Erythroblast (primary cell): ENCODE data around the gene FNBP1.
"Not testable (repeated sequence)": the region's sequence is repeated elsewhere in the genome, so short reads cannot be mapped to it uniquely, and the experiment has no call there.

Experiments used
- DNase-seq, 2 experiments: peaks; one replicate each; lab custom pipeline; 2025; lab: John Stamatoyannopoulos, UW
- GATA1 ChIP-seq: IDR thresholded peaks from 2 replicates; pipeline ENCODE4 v1.6.1; 2011; ENCODE audit warnings: low read depth, mild to moderate bottlenecking, control low read depth, low read length, moderate library complexity
- POLR2A ChIP-seq: IDR thresholded peaks from 2 replicates; pipeline ENCODE4 v1.6.1; 2011; ENCODE audit warnings: mild to moderate bottlenecking, low read length

Gene FNBP1

DNA sequence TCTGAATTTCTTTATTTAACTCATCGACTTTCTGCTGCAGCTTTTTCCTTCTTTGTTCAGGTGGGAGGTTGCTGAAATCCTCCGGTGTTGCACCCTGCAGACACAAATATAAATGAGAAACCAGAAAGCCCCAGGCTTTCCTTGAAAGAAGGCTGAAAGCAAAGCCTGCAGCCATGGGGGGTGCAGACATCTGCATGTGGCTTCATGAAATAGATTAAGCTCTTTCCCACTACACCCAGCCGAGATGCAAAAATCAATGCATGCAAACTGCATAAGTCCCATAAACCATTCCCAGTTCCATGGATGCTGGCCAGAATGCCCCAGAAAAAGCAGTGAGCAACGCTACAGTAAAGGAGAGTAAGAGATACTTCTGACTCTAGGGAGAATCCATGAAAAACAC lies 134.1 kb downstream of the FNBP1 start:
- TF ChIP-seq POLR2A: no peak
- TF ChIP-seq GATA1: no peak
- DNase-seq: no peak

DNA sequence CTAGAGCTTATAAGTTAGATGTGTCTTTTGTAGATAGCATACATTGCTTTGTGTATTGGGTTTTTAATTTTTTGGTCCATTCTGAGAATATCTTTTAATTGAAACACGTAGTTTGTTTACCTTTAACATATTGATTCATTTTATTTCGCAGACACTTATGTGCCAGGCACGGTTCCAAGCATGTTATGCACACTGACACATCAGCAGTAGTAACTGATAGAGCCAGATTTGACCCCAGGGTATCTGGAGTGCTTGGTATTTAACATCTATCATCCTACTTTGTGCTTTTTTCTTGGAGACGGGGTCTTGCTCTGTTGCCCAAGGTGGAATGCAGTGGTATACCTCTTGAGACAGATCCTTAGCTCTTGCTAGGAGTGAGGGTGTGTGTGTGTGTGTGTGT lies 135.8 kb downstream of the FNBP1 start:
- DNase-seq: no peak
- TF ChIP-seq POLR2A (no peak), GATA1 (no peak)

DNA sequence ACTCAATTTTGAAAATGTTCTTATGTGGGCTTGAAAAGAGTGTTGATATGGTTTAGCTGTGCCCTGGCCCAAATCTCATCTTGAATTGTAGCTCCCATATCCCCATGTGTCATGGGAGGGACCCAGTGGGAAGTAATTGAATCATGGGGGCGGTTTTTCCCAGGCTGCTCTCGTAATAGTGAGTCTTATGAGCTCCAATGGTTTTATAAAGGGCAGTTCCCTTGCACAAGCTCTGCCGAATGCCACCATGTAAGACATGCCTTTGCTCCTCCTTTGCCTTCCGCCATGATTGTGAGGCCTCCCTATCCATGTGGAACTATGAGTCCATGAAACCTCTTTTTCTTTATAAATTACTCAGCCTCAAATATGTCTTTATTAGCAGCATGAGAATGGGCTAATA lies 136.7 kb downstream of the FNBP1 start:
- TF ChIP-seq POLR2A: no peak
- no peak for TF ChIP-seq GATA1
- no peak for DNase-seq

DNA sequence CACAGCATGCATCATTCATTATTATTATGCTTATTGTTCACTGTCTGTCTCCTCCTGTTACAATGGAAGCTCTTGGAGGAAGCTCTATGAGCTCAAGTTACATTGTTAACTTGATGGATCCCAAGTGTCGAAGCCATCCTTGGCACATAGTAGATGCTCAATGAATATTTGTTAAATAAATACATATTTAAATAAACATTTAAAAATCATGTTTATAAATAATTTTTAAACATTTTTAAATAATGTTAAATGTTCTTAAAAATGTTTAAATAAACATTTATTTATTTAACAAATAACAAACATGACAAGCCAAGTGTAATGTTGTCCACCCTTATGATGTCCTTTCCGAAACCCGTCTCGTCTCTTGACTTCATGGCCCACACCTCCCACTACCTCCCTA lies 138.3 kb downstream of the FNBP1 start:
- TF ChIP-seq GATA1 (no peak), POLR2A (no peak)
- no peak for DNase-seq

DNA sequence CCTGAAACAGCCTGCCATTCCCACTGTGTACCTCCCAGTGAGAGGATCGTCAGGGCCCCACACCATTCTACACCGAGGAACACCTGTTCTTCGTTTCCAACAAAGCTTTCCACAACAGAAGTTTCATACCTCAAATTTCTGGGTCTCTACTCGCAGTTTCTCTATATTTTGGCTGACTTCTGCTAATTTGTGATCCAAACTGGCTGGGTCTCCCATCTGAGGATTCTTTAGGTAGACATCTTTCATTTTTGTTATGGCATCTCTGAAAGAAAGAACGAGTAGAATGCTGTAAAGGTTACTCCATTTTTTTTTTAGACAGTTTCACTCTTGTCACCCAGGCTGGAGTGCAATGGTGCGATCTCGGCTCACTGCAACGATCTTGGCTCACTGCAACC lies 140.3 kb downstream of the FNBP1 start:
- DNase-seq: no peak
- TF ChIP-seq GATA1 (no peak), POLR2A (no peak)

DNA sequence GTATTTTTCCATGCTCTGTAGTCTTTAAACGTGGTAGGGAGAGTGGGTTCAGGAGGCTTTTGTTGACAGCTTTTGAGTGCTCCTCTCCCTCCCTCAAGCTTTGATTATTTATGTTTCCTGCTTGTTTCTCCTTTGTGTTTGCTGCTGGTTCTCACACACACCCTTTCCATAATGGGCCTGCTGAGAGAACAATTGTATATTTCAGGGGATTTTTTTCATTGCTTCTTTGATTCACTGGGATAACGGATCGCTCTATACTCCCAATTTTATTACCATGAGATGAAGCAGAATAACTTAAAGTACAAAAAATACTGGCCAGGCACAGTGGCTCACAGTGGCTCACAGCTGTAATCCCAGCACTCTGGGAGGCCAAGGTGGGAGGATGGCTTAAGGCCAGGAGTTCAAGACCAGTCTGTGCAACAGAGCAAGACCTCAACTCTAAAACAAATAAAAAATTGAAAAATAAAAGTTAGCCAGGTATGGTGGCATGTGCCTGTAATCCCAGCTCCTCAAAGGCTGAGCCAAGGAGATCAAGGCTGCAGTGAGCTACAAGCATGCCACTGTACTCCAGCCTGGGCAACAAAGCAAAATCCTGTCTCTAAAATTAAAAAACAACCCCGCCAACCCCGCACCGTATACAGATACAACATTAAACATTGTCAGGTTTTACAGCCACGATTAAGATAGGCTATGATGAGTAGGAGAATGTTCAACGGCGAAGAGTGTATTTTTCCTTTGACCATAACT lies 140.8 kb downstream of the FNBP1 start:
- no peak for TF ChIP-seq GATA1
- TF ChIP-seq POLR2A: no peak
- no peak for DNase-seq

DNA sequence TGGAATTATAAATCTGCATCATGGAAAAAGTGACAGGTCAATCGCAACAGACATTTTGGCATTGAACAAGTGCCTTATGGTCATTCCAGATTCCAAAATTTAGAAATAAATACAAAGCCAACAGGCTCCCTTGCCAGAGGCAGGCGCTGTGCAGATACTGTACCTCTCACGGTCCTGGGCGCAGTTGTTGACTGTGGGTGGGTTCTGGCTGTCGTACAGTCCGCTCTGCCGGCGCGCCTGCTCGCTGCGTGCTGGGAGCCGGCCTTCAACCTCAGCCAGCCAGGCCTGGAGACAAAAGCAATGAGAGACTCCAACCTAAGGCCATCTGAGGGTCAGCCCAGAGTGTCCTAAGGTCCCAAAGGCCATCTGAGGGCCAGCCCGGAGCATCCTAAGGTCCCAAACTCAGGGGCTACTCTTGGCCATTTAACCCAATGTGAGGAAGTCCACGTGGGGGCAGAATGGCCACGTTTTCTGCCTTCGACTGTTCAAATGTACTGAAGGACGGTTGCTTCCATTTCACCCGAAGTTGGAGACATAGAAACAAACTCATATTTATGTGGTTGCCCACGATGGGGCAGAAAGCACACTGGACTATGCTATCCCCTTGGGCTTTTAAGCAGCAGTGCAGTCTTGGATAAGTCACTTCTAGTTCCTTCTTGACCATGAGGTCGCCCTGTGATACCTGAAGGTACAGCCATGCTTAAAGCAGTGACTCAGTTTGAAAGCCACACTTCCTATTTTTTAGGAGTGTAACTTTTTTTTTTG lies 142.5 kb downstream of the FNBP1 start:
- no peak for TF ChIP-seq POLR2A
- no peak for TF ChIP-seq GATA1

DNA sequence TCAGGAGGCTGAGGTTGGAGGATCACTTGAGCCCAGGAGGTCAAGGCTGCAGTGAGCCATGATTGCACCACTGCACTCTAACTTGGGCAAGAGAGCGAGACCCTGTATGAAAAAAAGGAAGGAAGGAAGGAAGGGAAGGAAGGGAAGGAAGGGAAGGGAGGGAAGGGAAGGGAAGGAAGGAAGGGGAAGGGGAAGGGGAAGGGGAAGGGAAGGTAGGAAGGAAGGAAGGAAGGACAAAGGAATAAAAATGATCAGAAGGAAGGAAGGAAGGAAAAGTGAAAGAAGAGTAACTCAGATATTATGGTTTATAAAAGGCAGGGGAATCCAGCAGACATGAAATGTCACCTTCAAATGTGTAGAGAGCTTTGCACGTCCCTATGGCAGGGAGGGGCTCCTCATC lies 143.4 kb downstream of the FNBP1 start:
- DNase-seq: no peak
- TF ChIP-seq GATA1 (no peak), POLR2A (no peak)

More for the DNA sequence above, 142.5 kb downstream of the FNBP1 start:
- no peak for DNase-seq

DNA sequence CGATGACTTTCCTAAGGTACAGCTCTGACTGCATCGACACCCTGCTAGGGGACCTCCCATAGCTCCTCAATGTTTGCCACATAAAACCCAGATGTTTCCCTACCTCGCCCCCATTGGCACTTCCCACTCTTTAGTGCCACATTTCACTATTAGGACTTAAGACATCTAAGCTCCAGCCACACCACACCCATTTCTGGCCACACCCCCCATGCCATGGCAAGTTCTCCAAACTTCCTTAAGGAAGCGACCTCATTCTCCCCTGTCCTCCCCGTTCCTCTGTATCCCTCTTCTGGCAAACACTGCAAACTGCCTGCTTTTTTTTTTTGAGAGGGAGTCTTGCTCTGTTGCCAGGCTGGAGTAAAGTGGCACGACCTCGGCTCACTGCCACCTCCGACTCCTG lies 144.8 kb downstream of the FNBP1 start:
- TF ChIP-seq POLR2A: no peak
- no peak for TF ChIP-seq GATA1
- no peak for DNase-seq

DNA sequence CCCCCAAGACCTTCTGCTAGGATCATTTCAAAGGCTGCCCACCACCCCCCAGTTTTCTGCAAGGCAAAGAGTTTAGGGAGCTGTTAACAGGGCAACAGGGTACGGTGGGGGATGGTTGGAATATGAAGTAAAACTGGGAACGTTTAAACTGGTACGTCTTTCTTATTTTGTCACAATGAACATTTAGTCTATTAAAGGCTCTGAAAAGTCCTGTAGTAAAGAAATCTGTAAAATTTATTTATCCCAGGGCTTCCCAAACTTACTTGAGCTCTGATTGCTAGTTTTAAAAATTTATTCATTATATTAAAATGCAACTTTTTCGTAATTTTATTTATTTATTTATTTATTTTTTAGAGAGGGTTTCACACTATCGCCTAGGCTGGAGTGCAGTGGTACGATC lies 145.7 kb downstream of the FNBP1 start:
- no peak for DNase-seq

DNA sequence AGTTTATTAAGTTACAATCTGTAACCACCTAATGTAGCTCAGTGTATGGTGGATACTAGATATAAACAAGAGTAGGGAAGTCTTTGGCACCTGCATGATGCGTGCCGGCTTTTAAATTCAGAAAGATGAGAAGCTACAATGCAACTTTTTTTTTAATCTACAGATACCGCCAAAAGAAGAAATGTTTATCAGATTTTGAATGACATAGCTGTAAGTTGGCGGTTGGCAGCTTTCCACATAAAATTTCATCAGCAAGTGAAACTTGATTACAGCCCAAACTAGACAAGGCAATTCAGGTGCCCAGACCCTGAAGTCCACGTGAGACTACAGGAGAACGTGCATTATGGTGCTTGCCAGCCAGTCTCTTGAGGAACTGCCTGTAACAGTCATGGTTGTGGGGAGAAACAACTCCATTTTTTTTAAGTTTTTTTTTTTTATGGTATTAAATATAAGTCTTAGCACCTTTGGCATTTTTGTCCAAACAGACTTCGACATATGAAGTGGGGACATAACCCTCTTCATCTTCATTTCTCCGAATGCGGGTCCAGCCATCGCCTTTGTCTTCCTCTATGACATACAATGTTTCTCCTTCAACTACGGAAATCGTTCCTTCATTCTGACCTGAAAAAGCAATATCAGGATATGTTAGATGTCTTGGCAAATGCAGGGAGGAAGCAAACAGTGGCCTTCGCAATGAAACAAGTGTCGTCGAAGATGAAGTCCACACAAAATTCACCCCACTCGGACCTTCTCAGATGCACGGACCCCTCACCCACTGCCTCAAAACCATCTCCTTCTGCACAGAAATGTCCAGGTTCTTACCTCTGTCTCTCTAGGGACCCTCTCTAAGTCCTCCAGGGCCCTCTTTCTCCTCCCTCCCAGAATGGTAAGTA lies 147.4 kb downstream of the FNBP1 start:
- TF ChIP-seq GATA1 (no peak), POLR2A (no peak)
- DNase-seq: peak; percentile 78 to 85

More for the DNA sequence above, 145.7 kb downstream of the FNBP1 start:
- TF ChIP-seq POLR2A: no peak
- TF ChIP-seq GATA1: no peak

DNA sequence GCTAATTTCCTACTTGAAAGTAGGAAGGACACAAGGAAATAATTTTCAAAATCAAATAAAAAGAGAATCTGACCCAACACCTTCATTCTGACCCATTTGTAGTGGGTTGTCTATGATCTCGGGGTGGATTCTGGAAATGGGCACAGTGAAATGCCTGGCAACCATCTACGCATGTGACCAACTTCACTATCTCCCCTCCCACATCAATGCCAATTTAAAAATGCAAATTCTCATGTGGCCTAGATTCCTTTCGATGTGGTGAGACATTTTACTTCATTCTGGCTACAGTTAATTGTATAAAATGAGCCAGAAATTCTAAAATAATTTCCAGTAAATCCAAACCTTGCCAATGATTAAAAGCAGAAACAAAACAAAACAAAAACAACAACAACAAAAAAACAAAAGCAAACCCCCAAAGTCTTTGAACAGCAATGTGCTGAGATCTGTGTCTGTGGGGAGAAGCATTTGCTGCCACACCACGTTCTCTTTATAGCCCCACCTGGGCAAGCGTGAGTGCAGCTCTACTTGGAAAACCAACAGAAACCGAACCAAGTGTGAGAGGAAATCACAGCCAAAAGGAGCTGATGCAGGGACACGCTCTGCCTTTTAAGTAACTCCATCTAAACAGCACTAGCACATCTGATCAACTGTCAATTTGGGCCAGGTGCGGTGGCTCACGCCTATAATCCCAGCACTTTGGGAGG lies 148.7 kb downstream of the FNBP1 start:
- no peak for DNase-seq
- TF ChIP-seq POLR2A (no peak), GATA1 (no peak)

DNA sequence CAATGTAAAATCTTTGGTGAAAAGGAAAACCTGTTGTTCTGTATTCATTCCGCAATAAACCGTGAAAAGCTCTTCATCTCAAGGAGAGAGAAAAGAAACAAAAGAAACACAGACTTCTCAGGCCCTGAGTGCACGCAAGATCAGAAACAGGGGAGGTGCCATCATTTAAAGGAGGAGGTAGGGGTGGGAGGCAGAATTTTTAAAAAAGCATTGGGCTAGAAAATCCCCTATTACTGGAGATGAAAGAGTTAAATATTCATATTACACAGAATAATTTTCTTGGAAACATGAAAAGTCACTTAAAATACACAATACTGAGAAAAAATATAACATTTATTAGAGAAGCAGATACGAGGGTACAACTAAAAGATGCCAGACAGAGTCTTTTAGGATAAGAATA lies 151.4 kb downstream of the FNBP1 start:
- TF ChIP-seq POLR2A: no peak
- no peak for TF ChIP-seq GATA1
- no peak for DNase-seq

DNA sequence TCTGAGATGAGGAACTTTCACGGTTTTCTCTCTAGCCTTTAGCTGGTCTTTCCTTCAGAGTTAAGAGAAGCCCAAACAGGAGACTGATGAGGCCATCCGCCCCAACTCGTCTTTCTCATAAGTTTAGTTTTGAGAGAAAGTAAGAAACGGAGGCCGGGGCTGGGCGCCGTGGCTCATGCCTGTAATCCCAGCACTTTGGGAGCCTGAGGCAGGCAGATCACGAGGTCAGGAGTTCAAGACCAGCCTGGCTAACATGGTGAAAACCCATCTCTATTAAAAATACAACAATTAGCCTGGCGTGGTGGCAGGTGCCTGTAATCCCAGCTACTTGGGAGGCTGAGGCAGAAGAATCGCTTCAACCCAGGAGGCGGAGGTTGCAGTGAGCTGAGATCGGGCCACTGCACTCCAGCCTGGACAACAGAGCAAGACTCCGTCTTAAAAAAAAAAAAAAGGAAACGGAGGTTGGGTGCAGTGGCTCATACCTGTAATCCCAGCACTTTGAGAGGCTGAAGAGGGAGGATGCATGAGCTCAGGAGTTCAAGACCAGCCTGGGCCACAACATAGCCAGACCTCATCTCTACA lies 152.2 kb downstream of the FNBP1 start:
- DNase-seq: not testable (repeated sequence)
